ENCODE results near the gene DCAF7.

Gene DCAF7

GRCh38 chr17:63629627-63630026 is 79.3 kb downstream of the DCAF7 start:
- no peak for DNase-seq (ENCODE audit: low spot score)

DNA sequence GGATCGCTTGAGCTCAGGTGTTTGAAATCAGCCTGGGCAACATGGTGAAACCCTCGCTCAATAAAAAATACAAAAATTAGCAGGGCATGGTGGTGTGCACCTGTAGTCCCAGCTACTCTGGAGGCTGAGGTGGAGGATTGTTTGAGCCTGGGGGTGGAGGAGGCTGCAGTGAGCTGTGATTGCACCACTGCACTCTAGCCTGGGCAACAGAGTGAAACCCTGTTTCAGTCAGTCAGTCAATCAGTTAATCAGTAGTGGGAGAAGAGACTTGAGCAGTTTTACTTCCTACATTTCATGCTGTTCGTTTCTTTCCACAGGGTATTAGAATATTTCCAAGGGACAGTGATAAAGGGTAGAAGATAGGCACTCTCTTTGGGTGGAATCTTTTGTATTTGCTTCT is 80.8 kb downstream of the DCAF7 start:
- no peak for DNase-seq (ENCODE audit: low spot score)

GRCh38 chr17:63631626-63632025 is 81.3 kb downstream of the DCAF7 start:
- DNase-seq (ENCODE audit: low spot score) = no peak

GRCh38 chr17:63633742-63634141 is 83.5 kb downstream of the DCAF7 start:
- DNase-seq (ENCODE audit: low spot score) = no peak

GRCh38 chr17:63634163-63634562 is 83.9 kb downstream of the DCAF7 start:
- DNase-seq (ENCODE audit: low spot score) = peak; percentile 49

- no peak for DNase-seq (ENCODE audit: low spot score)
Observed at GRCh38 chr17:63634816-63635215, 84.5 kb downstream of the DCAF7 start.

GRCh38 chr17:63635290-63635689 is 85.0 kb downstream of the DCAF7 start:
- DNase-seq (ENCODE audit: low spot score) = no peak

GRCh38 chr17:63635787-63636186 is 85.5 kb downstream of the DCAF7 start:
- DNase-seq (ENCODE audit: low spot score) = peak; percentile 77

DNA sequence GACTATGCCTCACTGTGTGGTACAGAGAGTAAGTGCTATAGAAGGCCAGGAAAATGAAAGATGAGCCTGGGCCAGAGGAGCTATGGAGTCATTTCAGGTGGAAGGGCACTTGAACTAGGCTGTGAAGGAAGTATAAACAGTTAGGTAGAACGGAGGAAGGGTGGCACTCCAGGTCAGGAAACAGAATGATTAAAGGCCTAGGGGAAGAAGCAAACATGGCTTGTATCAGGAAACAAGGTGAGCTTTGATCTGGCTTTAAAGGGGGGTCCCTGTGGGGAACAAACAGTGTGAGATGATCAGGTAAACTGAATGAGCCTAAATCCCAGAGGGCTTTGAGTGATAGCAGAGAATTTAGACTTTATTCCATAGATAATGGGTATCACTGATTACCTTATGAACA is 88.8 kb downstream of the DCAF7 start:
- DNase-seq (ENCODE audit: low spot score) = no peak

DNA sequence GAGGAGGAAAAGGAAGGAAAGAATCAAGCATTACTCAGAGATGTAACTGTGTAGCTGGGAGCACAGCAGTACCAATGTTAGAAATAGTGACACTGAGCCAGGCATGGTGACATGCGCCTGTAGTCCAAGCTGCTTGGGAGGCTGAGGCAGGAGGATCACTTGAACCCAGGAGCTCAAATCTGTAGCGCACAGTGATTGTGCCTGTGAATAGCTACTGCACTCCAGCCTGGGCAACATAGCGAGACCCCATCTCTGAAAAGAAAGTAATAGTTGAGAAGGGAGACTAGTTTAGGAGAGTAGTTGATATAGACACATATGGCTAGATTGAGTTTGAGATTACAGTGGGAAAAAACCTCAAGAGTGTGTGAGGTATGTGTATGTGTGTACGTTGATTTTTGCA is 89.8 kb downstream of the DCAF7 start:
- DNase-seq (ENCODE audit: low spot score) = no peak

DNA sequence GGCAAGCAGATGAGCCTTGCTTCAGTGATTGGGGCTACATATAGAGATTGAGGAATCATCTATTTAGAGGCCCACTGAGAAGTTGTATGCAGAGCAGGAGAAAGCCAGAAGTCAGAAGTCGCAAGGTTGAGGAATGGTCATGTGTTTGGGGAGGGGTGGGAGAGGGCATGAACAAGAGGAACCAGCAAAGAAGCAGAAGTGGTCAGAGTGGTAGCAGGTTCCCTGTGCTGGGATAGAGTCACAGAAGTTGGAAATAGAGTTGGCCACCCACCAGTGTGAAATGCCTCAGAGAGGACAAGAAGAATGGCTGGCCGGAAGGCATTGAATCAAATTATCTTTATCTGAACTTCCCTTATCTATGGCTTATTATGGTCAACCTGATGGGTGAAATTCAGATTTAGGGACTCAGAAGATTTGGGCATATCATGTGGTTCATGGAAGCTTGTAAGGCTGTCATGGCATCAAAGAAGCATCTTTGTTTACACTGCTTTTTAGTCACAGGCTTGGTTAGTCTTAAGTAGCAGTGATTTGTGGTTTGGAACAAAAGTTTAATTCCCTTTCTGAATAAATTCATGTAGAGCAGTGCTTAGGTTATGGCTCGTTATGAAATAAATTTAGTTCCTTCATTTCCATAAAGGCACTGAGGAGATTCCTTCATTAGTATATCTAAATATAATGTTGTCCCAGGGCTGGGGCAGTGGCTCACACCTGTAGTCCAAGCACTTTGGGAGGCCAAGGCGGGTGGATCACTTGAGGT is 91.6 kb downstream of the DCAF7 start:
- DNase-seq (ENCODE audit: low spot score) = peak; percentile 84

Data from pons (tissue), 1 donor.